ENCODE measurements around the gene GPR22. TPM values are rescaled to one million over a fixed set of nuclear protein-coding genes. Genes with fewer than 3 reads are reported as not detected.

The GPR22 gene
- polyA plus RNA-seq, 1 donor, result 0.11 TPM

DNA sequence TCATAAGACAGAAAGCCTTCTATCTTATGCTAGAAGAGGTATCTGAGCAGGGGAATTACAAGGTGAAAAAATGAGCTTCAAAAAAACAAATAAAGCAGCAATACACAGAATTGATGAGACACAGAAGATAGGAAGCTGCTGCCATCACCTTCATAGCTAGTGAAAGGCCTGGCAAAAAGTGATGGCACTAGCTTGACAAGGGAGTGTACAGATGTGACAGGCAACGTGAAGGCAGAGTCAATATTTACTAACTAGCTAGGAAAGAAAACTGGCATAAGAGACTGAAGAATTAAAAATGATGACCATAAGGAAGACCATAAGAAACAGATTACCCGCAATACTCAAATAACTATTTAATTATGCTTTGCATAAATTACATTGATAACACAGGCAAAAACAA lies 9.4 kb downstream of the GPR22 start:
- no peak for DNase-seq (ENCODE audit: low read depth)

GRCh38 chr7:107480932-107481331 lies 11.1 kb downstream of the GPR22 start:
- DNase-seq (ENCODE audit: low read depth), result no peak

DNA sequence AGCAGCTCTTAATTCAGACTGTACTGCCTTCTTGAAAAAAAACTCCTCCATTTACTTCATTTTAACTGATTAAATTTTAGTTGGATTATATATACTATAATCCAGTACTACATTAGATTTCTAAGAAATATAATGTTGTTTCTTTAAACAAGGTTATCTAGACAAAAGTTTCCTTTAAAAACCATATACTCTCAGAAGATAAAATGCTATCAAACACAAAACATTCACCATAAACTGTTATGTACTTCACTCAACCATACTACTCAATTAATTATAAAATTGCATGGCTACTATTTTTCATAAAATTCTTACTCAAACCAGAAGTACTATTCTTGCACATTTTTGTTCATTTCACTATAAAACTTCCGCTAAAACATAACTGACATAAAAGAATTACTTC lies 12.7 kb downstream of the GPR22 start:
- DNase-seq (ENCODE audit: low read depth), result no peak

GRCh38 chr7:107486041-107486440 lies 16.2 kb downstream of the GPR22 start:
- no peak for DNase-seq (ENCODE audit: low read depth)

DNA sequence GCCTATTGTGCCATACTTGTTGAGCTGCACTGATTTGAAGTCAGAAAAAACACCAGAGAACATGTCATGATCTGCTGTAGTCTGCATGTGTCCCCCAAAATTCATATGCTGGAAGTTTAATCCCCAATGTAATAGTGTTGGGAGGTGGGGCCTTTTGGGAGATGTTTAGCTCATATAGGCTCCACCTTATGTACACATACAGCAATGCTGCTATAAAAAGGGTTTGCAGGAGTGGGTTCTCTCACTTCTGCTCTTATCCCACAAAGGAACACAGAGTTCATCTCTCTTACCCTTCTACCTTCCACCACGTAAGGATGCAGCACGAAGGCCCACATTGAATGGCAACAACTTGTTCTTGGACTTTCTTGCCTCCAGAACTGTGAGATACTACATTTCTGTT lies 23.0 kb downstream of the GPR22 start:
- no peak for DNase-seq (ENCODE audit: low read depth)

DNA sequence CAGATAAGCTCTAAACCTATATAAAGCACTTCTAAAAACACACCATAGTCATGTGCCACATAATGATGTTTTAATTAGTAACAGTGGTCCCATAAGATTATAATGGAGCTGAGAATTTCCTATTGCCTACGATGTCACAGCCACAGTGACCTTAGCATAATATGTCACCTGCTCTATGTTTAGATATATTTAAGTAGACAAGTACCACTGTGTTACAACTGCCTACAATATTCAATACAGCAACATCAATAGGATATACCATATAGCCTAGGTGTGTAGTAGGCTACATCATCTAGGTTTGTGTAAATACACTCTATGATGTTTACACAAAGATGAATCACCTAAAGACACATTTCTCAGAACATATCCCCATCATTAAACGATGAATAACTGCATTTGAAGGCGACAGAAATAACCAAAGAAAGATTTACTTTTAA lies 24.5 kb downstream of the GPR22 start:
- no peak for DNase-seq (ENCODE audit: low read depth)

DNA sequence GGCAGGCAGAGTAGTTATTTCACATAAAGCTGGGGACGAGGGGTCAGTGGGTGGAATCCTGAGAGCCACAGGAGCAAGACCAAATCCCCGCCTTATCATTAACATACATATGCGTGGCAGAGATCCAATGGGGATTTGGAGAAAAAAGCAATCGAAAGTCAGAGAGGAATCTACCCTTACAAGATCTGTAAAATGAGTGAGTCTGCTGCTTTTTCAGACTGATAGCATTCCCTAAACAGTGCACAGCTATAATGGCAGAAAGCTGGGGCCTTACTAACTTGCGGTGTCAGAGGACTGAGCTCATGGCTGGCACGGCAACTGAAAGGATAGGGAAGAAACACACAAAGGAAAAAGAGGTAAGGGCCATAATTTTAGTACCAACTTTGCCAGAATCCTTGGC lies 25.0 kb downstream of the GPR22 start:
- no peak for DNase-seq (ENCODE audit: low read depth)

GRCh38 chr7:107495516-107495915 lies 25.7 kb downstream of the GPR22 start:
- DNase-seq (ENCODE audit: low read depth), result no peak

DNA sequence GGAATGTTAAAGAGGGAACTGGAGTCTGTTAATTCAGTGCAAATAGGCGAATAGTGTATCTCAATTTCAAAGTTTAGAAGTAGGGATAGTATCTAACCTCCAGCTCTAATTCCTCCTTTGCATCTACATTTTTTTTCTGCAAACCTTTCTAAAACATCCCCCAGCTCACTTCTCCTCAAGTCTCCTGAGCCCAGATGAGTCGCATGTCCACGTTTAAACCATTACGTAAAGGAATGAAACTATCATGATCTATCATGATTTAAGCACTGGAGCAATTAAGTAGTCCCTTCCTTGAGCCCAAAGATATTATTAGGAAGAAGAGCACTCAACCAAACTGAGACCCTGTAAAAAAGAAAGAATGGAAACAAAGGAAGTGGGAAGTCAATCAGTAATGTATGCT lies 29.9 kb downstream of the GPR22 start:
- no peak for DNase-seq (ENCODE audit: low read depth)

DNA sequence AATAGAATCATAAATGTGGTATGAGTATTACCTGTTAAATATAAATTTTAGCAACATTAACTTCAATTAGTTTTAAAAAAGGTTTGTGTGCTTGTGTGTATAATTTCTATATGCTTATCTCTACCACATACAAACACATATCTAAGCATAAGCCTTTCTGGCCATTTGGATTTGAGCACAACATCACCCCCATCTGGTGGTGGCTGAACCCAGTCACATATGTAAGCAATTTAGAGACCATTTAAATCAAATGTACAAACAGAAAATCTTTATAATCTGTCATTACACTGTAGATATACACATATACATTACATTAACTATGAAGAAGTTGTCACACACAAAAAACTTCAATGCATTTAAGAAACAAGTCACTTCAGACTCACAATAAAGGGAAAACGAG lies 31.7 kb downstream of the GPR22 start:
- no peak for DNase-seq (ENCODE audit: low read depth)

- no peak for DNase-seq (ENCODE audit: low read depth)
Observed at GRCh38 chr7:107502154-107502553, 32.3 kb downstream of the GPR22 start.

DNA sequence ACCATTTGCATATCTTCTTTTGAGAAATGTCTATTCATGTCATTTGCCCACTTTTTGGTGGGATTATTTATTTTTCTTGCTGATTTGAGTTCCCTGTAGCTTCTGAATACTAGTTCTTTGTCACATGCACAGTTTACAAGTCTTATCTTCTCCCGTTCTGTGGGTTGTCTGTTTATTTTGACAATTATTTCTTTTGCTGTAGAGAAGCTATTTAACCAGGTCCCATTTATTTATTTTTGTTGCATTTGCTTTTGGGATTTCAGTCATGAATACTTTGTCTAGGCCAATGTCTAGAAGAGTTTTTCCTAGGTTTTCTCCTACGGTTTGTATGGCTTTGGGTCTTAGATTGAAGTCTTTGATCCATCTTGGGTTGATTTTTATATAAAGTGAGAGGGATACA lies 32.9 kb downstream of the GPR22 start:
- no peak for DNase-seq (ENCODE audit: low read depth)

DNA sequence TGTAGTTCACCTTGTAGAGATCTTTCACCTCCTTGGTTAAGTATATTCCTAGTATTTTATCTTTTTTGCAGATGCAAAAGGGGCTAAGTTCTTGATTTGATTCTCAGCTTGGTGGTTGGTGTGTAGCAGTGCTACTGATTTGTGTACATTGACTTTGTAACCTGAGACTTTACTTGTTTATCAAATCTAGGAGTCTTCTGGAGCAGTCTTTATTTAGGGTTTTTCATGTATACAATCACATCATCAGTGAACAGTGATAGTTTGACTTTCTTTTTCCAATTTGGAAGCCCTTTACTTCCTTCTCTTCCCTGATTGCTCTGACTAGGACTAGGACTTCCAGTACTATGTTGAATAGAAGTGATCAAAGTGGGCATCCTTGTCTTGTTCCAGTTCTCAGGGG lies 33.8 kb downstream of the GPR22 start:
- DNase-seq (ENCODE audit: low read depth), result no peak

GRCh38 chr7:107505362-107505761 lies 35.5 kb downstream of the GPR22 start:
- no peak for DNase-seq (ENCODE audit: low read depth)

DNA sequence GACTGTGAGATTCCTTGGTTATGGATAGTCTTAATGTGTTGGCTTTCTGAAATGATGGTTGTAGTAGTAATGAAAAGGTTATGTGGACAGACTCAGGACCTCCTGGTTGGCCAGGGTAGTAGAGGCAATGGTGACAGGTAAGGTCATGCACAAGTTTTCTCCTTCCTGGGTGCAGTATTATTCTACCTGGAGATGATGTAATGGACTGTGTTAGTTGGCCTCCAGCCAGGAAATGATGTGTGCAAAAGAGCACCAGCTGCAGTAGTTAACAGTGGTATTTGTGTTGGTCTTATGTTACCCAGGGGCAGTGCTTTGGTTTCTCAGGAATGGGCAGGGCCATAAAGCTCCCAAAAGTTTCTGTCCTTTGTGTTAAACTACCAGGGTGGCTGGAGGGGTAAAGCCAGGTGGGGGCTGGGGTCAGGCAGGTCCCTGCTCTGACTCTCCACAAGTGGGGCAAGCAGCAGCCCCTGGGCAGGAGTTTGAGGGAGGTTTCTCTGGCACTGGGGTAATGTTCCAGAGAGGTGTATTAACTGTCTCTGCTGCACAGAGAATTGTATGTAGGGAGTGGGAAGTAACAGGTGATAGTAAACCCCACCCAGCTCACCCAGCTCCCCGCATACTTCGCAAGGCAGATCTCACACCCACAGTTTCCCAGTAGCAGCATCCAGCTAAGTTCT lies 36.3 kb downstream of the GPR22 start:
- no peak for DNase-seq (ENCODE audit: low read depth)

DNA sequence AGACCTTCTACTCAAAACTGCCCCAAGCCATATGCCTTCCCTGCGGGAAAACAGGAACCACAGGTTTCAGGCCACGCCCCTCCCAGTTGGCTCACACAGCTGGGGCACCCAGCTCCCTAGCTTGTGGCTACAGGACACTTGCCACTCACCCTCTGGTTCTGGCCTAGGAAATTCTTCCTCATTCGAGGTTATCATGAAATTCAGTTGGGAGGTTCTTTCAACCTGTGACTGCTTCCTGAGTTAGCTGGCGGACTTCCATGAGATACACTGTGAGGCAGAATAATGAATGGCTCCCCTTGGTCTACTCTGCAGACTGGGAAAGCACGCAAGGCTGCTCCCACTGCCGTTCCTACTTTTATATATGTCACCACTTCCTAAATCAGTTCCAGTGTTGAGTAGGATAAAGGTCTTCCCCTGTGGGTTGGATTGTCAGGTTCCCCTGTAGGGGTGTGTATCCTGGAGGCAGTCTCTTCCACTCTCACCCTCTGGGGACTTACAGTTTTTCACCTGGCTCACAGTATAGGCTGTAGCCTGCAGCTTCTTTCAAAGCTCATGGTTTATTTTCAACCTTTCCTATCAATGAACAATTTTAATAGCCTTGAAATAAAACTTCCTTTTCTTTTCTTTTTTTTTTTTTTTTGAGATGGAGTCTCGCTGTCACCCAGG lies 37.0 kb downstream of the GPR22 start:
- no peak for DNase-seq (ENCODE audit: low read depth)

Other genes with a start within 250 kb of the GPR22 start
- 27.9 TPM for gene COG5, start 93.9 kb downstream of the GPR22 start, polyA plus RNA-seq (ENCODE audit: insufficient read length)
- gene DUS4L, start 93.9 kb downstream of the GPR22 start, polyA plus RNA-seq (ENCODE audit: insufficient read length), result 6.9 TPM
- gene BCAP29, start 110.2 kb downstream of the GPR22 start, polyA plus RNA-seq (ENCODE audit: insufficient read length), result 42.0 TPM
- 0.73 TPM for gene SLC26A4, start 190.8 kb downstream of the GPR22 start, polyA plus RNA-seq (ENCODE audit: insufficient read length)

Measured in forelimb muscle (tissue), 1 donor.